ENCODE results near the gene RNF144A.

- TF ChIP-seq CTCF (IDR thresholded peaks at IDR 0.05) (no peak), POLR2A (IDR thresholded peaks at IDR 0.05) (no peak)
Measured at GRCh38 chr2:7034303-7034702, 117.1 kb downstream of the RNF144A start.

All from right lobe of liver (tissue), 4 donors.